ENCODE data around the gene CUTA.
A peak's percentile ranks its signal among the peaks of the same experiment; 100 is the strongest.
"Not testable (repeated sequence)": the region's sequence is repeated elsewhere in the genome, so short reads cannot be mapped to it uniquely, and the experiment has no call there.

Gene CUTA

DNA sequence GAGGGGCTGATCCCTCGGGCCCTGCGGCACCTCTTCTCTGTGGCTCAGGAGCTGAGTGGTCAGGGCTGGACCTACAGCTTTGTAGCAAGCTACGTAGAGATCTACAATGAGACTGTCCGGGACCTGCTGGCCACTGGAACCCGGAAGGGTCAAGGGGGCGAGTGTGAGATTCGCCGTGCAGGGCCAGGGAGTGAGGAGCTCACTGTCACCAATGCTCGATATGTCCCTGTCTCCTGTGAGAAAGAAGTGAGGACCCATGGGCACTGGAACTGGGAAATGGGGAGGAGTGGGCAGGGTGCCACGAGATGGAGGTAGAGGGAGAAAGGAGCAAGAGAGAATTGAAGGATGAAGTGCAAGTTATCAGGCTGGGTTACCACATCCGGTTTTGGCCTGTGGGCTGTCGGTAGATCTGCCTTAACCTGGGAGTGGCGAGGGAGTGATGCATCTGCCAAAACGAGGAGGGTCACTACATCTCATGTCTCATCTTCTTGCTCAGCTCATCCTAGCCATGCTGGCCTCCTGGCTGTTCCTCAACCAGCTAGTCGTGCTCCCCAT, 12.4 kb downstream of the CUTA start:
- H3K9ac ChIP-seq (ENCODE audit: low read depth in 1 of 2, low read length in 2 of 2), result no peak overlapping the region
- peaks cover 0 to 31% of the 10 kb centered on the region in 2 donors for H3K36me3 ChIP-seq (ENCODE audit: control insufficient read depth in 1 of 2, insufficient read depth in 2 of 2, low read length in 2 of 2)
- peaks cover 0 to 5% of the 10 kb centered on the region in 2 donors for H3K4me1 ChIP-seq (ENCODE audit: control insufficient read depth in 1 of 2, insufficient read depth in 2 of 2, low read length in 2 of 2)
- H3K4me3 ChIP-seq (ENCODE audit: low read depth in 1 of 2, low read length in 2 of 2), result no peak overlapping the region
- no peak overlapping the region for H3K27ac ChIP-seq (ENCODE audit: low read depth, low read length)
- H3K27me3 ChIP-seq (ENCODE audit: control insufficient read depth in 1 of 2, insufficient read depth in 2 of 2, low read length in 2 of 2), result no peaks in the 10 kb centered on the region
- H3K9me3 ChIP-seq (ENCODE audit: control insufficient read depth in 1 of 2, low read length in 2 of 2), result no peaks in the 10 kb centered on the region

DNA sequence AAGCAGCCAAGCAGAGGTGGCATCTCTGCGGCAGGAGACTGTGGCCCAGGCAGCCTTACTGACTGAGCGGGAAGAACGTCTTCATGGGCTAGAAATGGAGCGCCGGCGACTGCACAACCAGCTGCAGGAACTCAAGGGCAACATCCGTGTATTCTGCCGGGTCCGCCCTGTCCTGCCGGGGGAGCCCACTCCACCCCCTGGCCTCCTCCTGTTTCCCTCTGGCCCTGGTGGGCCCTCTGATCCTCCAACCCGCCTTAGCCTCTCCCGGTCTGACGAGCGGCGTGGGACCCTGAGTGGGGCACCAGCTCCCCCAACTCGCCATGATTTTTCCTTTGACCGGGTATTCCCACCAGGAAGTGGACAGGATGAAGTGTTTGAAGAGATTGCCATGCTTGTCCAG, 13.0 kb downstream of the CUTA start:
- Histone ChIP-seq H3K36me3 (ENCODE audit: control insufficient read depth in 1 of 2, insufficient read depth in 2 of 2, low read length in 2 of 2) (peaks cover 0 to 31% of the 10 kb centered on the region in 2 donors), H3K4me3 (ENCODE audit: low read depth in 1 of 2, low read length in 2 of 2) (no peak overlapping the region), H3K9ac (ENCODE audit: low read depth in 1 of 2, low read length in 2 of 2) (no peak overlapping the region), H3K4me1 (ENCODE audit: control insufficient read depth in 1 of 2, insufficient read depth in 2 of 2, low read length in 2 of 2) (peaks cover 0 to 5% of the 10 kb centered on the region in 2 donors), H3K9me3 (ENCODE audit: control insufficient read depth in 1 of 2, low read length in 2 of 2) (no peaks in the 10 kb centered on the region), H3K27me3 (ENCODE audit: control insufficient read depth in 1 of 2, insufficient read depth in 2 of 2, low read length in 2 of 2) (no peaks in the 10 kb centered on the region), H3K27ac (ENCODE audit: low read depth, low read length) (no peak overlapping the region)

GRCh38 chr6:33399881-33400280, 18.0 kb downstream of the CUTA start:
- not testable (repeated sequence) for H3K27me3 ChIP-seq (ENCODE audit: control insufficient read depth in 1 of 2, insufficient read depth in 2 of 2, low read length in 2 of 2); H3K9ac ChIP-seq (ENCODE audit: low read depth in 1 of 2, low read length in 2 of 2); H3K4me1 ChIP-seq (ENCODE audit: control insufficient read depth in 1 of 2, insufficient read depth in 2 of 2, low read length in 2 of 2); H3K27ac ChIP-seq (ENCODE audit: low read depth, low read length); H3K9me3 ChIP-seq (ENCODE audit: control insufficient read depth in 1 of 2, low read length in 2 of 2); H3K4me3 ChIP-seq (ENCODE audit: low read depth in 1 of 2, low read length in 2 of 2)
- peaks cover 5 to 17% of the 10 kb centered on the region in 2 donors for H3K36me3 ChIP-seq (ENCODE audit: control insufficient read depth in 1 of 2, insufficient read depth in 2 of 2, low read length in 2 of 2)

GRCh38 chr6:33398601-33399000, 19.3 kb downstream of the CUTA start:
- not testable (repeated sequence) for H3K27ac ChIP-seq (ENCODE audit: low read depth, low read length); H3K9me3 ChIP-seq (ENCODE audit: control insufficient read depth in 1 of 2, low read length in 2 of 2); H3K4me1 ChIP-seq (ENCODE audit: control insufficient read depth in 1 of 2, insufficient read depth in 2 of 2, low read length in 2 of 2); H3K36me3 ChIP-seq (ENCODE audit: control insufficient read depth in 1 of 2, insufficient read depth in 2 of 2, low read length in 2 of 2); H3K27me3 ChIP-seq (ENCODE audit: control insufficient read depth in 1 of 2, insufficient read depth in 2 of 2, low read length in 2 of 2); H3K9ac ChIP-seq (ENCODE audit: low read depth in 1 of 2, low read length in 2 of 2); H3K4me3 ChIP-seq (ENCODE audit: low read depth in 1 of 2, low read length in 2 of 2)

GRCh38 chr6:33397541-33397940, 20.4 kb downstream of the CUTA start:
- Histone ChIP-seq H3K27ac (ENCODE audit: low read depth, low read length) (no peak overlapping the region), H3K27me3 (ENCODE audit: control insufficient read depth in 1 of 2, insufficient read depth in 2 of 2, low read length in 2 of 2) (no peaks in the 10 kb centered on the region), H3K4me1 (ENCODE audit: control insufficient read depth in 1 of 2, insufficient read depth in 2 of 2, low read length in 2 of 2) (peaks cover 10 to 14% of the 10 kb centered on the region in 2 donors), H3K4me3 (ENCODE audit: low read depth in 1 of 2, low read length in 2 of 2) (no peak overlapping the region), H3K9me3 (ENCODE audit: control insufficient read depth in 1 of 2, low read length in 2 of 2) (no peaks in the 10 kb centered on the region), H3K36me3 (ENCODE audit: control insufficient read depth in 1 of 2, insufficient read depth in 2 of 2, low read length in 2 of 2) (peaks cover 3 to 5% of the 10 kb centered on the region in 2 donors), H3K9ac (ENCODE audit: low read depth in 1 of 2, low read length in 2 of 2) (no peak overlapping the region)

DNA sequence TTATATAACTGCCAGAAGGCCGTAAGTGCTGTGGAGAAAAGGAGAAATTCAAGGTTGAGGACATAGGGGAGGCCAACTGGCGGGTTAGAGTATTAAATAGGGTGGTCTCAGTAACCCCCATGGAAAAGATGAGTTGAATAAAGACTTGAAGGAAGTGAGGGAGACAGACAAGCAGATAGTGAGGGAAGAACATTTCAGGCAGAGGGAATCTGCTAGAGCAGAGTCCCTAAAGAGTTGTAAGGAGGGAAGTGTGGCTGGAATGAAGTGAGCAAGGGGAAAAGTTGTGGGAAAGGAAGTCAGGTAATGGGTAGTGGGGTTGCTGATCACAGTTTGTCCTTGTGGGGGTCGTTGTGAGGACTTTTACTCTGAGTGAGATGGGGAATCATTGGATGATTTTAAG, 24.9 kb downstream of the CUTA start:
- Histone ChIP-seq H3K9me3 (ENCODE audit: control insufficient read depth in 1 of 2, low read length in 2 of 2) (no peaks in the 10 kb centered on the region), H3K9ac (ENCODE audit: low read depth in 1 of 2, low read length in 2 of 2) (peak overlapping the region; percentile 67 to 77), H3K4me3 (ENCODE audit: low read depth in 1 of 2, low read length in 2 of 2) (peak overlapping the region; percentile 72 to 84), H3K36me3 (ENCODE audit: control insufficient read depth in 1 of 2, insufficient read depth in 2 of 2, low read length in 2 of 2) (peaks cover 0 to 2% of the 10 kb centered on the region in 2 donors), H3K27ac (ENCODE audit: low read depth, low read length) (no peak overlapping the region), H3K4me1 (ENCODE audit: control insufficient read depth in 1 of 2, insufficient read depth in 2 of 2, low read length in 2 of 2) (peaks cover 21 to 23% of the 10 kb centered on the region in 2 donors), H3K27me3 (ENCODE audit: control insufficient read depth in 1 of 2, insufficient read depth in 2 of 2, low read length in 2 of 2) (no peaks in the 10 kb centered on the region)

GRCh38 chr6:33392595-33392948, 25.3 kb downstream of the CUTA start:
- H3K9ac ChIP-seq (ENCODE audit: low read depth in 1 of 2, low read length in 2 of 2), result peak overlapping the region; percentile 67 to 77
- H3K4me1 ChIP-seq (ENCODE audit: control insufficient read depth in 1 of 2, insufficient read depth in 2 of 2, low read length in 2 of 2), result peaks cover 21 to 22% of the 10 kb centered on the region in 2 donors
- no peaks in the 10 kb centered on the region for H3K36me3 ChIP-seq (ENCODE audit: control insufficient read depth in 1 of 2, insufficient read depth in 2 of 2, low read length in 2 of 2)
- H3K9me3 ChIP-seq (ENCODE audit: control insufficient read depth in 1 of 2, low read length in 2 of 2), result no peaks in the 10 kb centered on the region
- H3K4me3 ChIP-seq (ENCODE audit: low read depth in 1 of 2, low read length in 2 of 2), result peak overlapping the region; percentile 72 to 84
- H3K27ac ChIP-seq (ENCODE audit: low read depth, low read length), result no peak overlapping the region
- no peaks in the 10 kb centered on the region for H3K27me3 ChIP-seq (ENCODE audit: control insufficient read depth in 1 of 2, insufficient read depth in 2 of 2, low read length in 2 of 2)

DNA sequence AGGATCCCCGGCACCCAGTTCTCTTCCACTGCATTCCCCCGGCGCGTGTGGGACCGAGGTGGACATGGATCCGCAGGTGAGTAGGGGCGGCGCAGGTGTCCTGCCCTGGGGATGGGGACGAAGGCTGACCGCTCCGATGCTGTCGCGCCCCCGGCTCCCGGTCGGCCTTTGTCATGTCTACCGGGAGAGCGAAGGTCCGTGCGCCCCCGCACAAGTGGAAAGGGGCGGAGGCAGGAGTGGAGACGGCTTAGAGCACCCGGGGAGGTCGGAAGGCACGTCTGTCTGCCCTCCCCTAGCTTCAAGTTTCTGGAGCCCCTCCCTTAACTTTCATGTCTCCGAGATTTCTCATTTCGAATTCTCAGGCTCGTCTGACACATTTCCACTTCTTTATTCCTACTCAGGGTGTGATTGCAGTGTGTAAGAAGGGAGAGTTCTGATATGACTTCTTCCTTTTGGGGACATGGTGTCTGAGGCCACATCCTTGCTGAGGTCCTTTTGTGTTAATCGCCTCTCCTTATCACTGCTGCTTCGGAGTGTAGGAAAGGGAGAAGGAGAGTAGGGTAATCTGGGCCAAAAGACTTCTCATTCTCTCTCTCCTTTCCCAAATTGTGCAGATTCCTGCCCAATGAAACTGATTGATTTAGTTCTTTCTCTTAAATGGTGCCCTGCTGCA, 25.8 kb downstream of the CUTA start:
- H3K9ac ChIP-seq (ENCODE audit: low read depth in 1 of 2, low read length in 2 of 2), result peak overlapping the region; percentile 67 to 77
- peak overlapping the region; percentile 72 to 84 for H3K4me3 ChIP-seq (ENCODE audit: low read depth in 1 of 2, low read length in 2 of 2)
- H3K27me3 ChIP-seq (ENCODE audit: control insufficient read depth in 1 of 2, insufficient read depth in 2 of 2, low read length in 2 of 2), result no peaks in the 10 kb centered on the region

GRCh38 chr6:33391278-33391921, 26.5 kb downstream of the CUTA start, which contains the start of gene KIFC1:
TSS of gene KIFC1 (plus strand) at chr6:33391823. CDS start at chr6:33391986, 163 bp downstream.
- Histone ChIP-seq H3K27ac (ENCODE audit: low read depth, low read length) (peak within 1 kb of the TSS; percentile 73), H3K36me3 (ENCODE audit: control insufficient read depth in 1 of 2, insufficient read depth in 2 of 2, low read length in 2 of 2) (no peaks in the 10 kb centered on the region), H3K9me3 (ENCODE audit: control insufficient read depth in 1 of 2, low read length in 2 of 2) (no peaks in the 10 kb centered on the region)

More for the DNA sequence above, 25.8 kb downstream of the CUTA start:
- Histone ChIP-seq H3K9me3 (ENCODE audit: control insufficient read depth in 1 of 2, low read length in 2 of 2) (no peaks in the 10 kb centered on the region), H3K27ac (ENCODE audit: low read depth, low read length) (peak overlapping the region; percentile 52), H3K36me3 (ENCODE audit: control insufficient read depth in 1 of 2, insufficient read depth in 2 of 2, low read length in 2 of 2) (no peaks in the 10 kb centered on the region), H3K4me1 (ENCODE audit: control insufficient read depth in 1 of 2, insufficient read depth in 2 of 2, low read length in 2 of 2) (peaks cover 21 to 22% of the 10 kb centered on the region in 2 donors)

DNA sequence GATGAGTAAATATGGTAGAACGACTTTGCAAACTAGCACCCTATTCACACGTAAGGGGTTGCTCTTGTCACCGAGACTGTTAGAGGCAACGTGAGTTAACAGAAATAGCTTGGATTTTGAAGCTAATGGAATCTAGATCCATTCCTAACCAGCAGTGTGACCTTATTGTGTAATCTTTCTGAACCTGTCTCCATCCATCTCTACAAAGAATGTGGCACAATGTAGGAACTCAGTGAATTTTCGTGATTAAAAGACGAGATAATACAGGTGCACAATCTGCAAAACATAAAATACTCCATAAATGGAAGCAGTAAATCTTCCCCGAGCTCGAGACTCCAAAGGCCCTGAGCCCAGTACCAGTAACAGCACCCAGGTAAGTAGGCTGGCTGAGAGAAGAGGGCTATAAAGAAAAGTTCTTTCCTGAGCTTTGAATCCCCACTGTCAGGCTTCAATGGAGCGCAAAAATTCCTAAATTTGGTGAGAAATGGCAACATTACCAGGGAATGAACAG, 27.1 kb downstream of the CUTA start:
- H3K27me3 ChIP-seq (ENCODE audit: control insufficient read depth in 1 of 2, insufficient read depth in 2 of 2, low read length in 2 of 2), result no peaks in the 10 kb centered on the region
- peak overlapping the region in 1 of 2 donors; percentile 43 for H3K9ac ChIP-seq (ENCODE audit: low read depth in 1 of 2, low read length in 2 of 2)
- H3K27ac ChIP-seq (ENCODE audit: low read depth, low read length), result peak overlapping the region; percentile 73
- peaks cover 21 to 22% of the 10 kb centered on the region in 2 donors for H3K4me1 ChIP-seq (ENCODE audit: control insufficient read depth in 1 of 2, insufficient read depth in 2 of 2, low read length in 2 of 2)
- H3K36me3 ChIP-seq (ENCODE audit: control insufficient read depth in 1 of 2, insufficient read depth in 2 of 2, low read length in 2 of 2), result no peaks in the 10 kb centered on the region
- peak overlapping the region in 1 of 2 donors; percentile 4 for H3K4me3 ChIP-seq (ENCODE audit: low read depth in 1 of 2, low read length in 2 of 2)
- no peaks in the 10 kb centered on the region for H3K9me3 ChIP-seq (ENCODE audit: control insufficient read depth in 1 of 2, low read length in 2 of 2)

More at GRCh38 chr6:33391278-33391921, 26.5 kb downstream of the CUTA start, which contains the start of gene KIFC1:
- peak within 1 kb of the TSS; percentile 67 to 77 for H3K9ac ChIP-seq (ENCODE audit: low read depth in 1 of 2, low read length in 2 of 2)
- H3K27me3 ChIP-seq (ENCODE audit: control insufficient read depth in 1 of 2, insufficient read depth in 2 of 2, low read length in 2 of 2), result no peaks in the 10 kb centered on the region
- peak within 1 kb of the TSS; percentile 72 to 84 for H3K4me3 ChIP-seq (ENCODE audit: low read depth in 1 of 2, low read length in 2 of 2)
- H3K4me1 ChIP-seq (ENCODE audit: control insufficient read depth in 1 of 2, insufficient read depth in 2 of 2, low read length in 2 of 2), result peaks cover 21 to 22% of the 10 kb centered on the region in 2 donors

Data from duodenal mucosa (tissue), 2 donors.